ENCODE measurements around the gene LIN54. TPM values are rescaled to one million over a fixed set of nuclear protein-coding genes. Genes with fewer than 3 reads are reported as not detected.

Gene LIN54
- total RNA-seq, 3 donors from 2014 or later: 9.8 to 14.0 (median 11.7) TPM

GRCh38 chr4:82947498-82947897 is 63.1 kb downstream of the LIN54 start:
- Histone ChIP-seq H3K9me3 (no peaks in the 10 kb centered on the region), H3K27me3 (no peaks in the 10 kb centered on the region), H3K4me1 (no peaks in the 10 kb centered on the region), H3K4me3 (no peak overlapping the region), H3K27ac (no peak overlapping the region), H3K36me3 (no peaks in the 10 kb centered on the region)
- intact Hi-C loops (cut with DNase I; ENCODE audit: low total_unique reads): no loop called here
- no peak for DNase-seq (ENCODE audit: low spot score in 2 of 2)
- no peak for TF ChIP-seq CTCF (IDR thresholded peaks at IDR 0.05)

- Histone ChIP-seq H3K4me3 (no peak overlapping the region), H3K27me3 (no peaks in the 10 kb centered on the region), H3K4me1 (no peaks in the 10 kb centered on the region), H3K36me3 (no peaks in the 10 kb centered on the region), H3K9me3 (no peaks in the 10 kb centered on the region), H3K27ac (no peak overlapping the region)
- intact Hi-C loops (cut with DNase I; ENCODE audit: low total_unique reads): no loop called here
- peak in 1 of 2 donors; percentile 23 for DNase-seq (ENCODE audit: low spot score in 2 of 2)
- no peak for TF ChIP-seq POLR2AphosphoS5 (IDR thresholded peaks at IDR 0.05)
- no peak for TF ChIP-seq CTCF (IDR thresholded peaks at IDR 0.05)
- TF ChIP-seq POLR2A (IDR thresholded peaks at IDR 0.05): no peak
Measured at GRCh38 chr4:82939414-82939813, 71.2 kb downstream of the LIN54 start.

DNA sequence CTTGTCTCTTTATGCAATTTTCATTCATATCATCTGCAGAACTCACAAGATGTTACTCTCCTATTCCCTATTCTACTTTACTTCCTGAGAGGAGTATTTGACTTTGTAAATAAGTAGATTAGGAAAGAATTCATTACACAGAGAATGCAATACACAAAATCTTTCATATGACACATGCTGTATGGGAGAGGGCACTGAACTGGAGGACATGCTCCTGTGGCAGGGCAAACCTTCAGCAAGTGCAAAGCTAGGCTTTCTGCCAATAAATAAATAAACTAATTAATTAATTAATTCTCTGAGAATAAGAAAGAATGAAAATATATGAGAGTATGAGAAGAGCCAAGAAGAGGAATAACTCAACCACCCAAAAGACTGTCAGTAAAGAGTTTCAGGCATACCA is 76.2 kb downstream of the LIN54 start:
- Histone ChIP-seq H3K36me3 (no peaks in the 10 kb centered on the region), H3K27ac (no peak overlapping the region), H3K9me3 (no peaks in the 10 kb centered on the region), H3K27me3 (no peaks in the 10 kb centered on the region), H3K4me3 (no peak overlapping the region), H3K4me1 (no peaks in the 10 kb centered on the region)
- intact Hi-C loops (cut with DNase I; ENCODE audit: low total_unique reads): no loop called here
- no peak for DNase-seq (ENCODE audit: low spot score in 2 of 2)
- TF ChIP-seq POLR2AphosphoS5 (IDR thresholded peaks at IDR 0.05) (no peak), POLR2A (IDR thresholded peaks at IDR 0.05) (no peak), CTCF (IDR thresholded peaks at IDR 0.05) (no peak)

DNA sequence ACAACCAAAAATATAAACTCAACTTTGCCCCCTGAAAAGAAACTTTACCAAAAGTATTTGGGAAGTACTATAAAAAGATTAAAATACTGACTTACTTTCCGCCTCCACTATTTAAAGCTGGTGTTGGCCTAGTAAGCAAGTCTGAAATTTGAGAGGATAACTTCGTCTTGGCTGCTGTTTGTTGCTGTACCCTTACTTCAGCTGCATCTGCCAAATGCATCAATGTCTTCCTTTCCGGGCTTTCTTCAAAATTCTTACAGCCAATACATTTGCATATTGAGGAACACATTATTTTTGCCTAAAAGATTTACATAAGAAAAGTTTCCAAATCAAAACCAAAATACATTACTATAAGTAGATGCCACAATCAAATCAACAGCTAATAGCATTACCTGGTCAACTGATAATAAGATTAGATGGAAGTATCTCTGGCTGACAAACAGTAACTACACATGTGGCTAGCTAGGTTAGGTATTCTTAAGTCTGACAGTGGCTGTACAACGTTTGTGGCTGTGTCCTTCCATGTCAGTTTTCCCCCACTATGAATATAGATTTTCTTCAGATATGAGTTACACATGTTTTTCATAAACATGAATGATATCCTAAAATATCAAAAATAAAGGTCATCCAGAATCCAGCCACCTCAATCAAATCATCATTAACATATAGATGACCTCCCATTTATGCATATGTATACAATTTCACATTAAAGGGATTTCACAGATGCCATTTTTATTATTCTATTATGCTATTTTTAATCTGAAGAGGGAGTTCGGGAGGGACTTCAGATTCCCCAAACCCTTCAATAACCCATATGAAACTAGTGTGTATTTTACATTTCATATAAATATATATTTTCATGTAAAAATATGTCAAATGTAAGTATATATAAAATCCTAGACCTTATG is 79.5 kb downstream of the LIN54 start:
- Histone ChIP-seq H3K4me1 (no peaks in the 10 kb centered on the region), H3K27me3 (no peaks in the 10 kb centered on the region), H3K9me3 (no peaks in the 10 kb centered on the region), H3K27ac (no peak overlapping the region), H3K36me3 (peaks cover 3% of the 10 kb centered on the region), H3K4me3 (no peak overlapping the region)
- no peak for TF ChIP-seq CTCF (IDR thresholded peaks at IDR 0.05)
- no peak for TF ChIP-seq POLR2AphosphoS5 (IDR thresholded peaks at IDR 0.05)
- TF ChIP-seq POLR2A (IDR thresholded peaks at IDR 0.05): no peak
- intact Hi-C loops (cut with DNase I; ENCODE audit: low total_unique reads): no loop called here
- DNase-seq (ENCODE audit: low spot score in 2 of 2): no peak

- peaks cover 6% of the 10 kb centered on the region for H3K36me3 ChIP-seq
- DNase-seq (ENCODE audit: low spot score in 2 of 2): no peak
- H3K27ac ChIP-seq: no peak overlapping the region
- no peaks in the 10 kb centered on the region for H3K9me3 ChIP-seq
- no peak overlapping the region for H3K4me3 ChIP-seq
- H3K27me3 ChIP-seq: no peaks in the 10 kb centered on the region
- no peaks in the 10 kb centered on the region for H3K4me1 ChIP-seq
- intact Hi-C loops (cut with DNase I; ENCODE audit: low total_unique reads): no loop called here
- TF ChIP-seq POLR2AphosphoS5 (IDR thresholded peaks at IDR 0.05) (no peak), POLR2A (IDR thresholded peaks at IDR 0.05) (no peak), CTCF (IDR thresholded peaks at IDR 0.05) (no peak)
Measured at GRCh38 chr4:82921795-82922194, 88.8 kb downstream of the LIN54 start.
